Measurements from ENCODE around the gene LHX2. TPM values are rescaled to one million over a fixed set of nuclear protein-coding genes. Genes with fewer than 3 reads are reported as not detected.

Gene LHX2
- polyA plus RNA-seq, 3 donors = 0.12 TPM; not detected in 2

DNA sequence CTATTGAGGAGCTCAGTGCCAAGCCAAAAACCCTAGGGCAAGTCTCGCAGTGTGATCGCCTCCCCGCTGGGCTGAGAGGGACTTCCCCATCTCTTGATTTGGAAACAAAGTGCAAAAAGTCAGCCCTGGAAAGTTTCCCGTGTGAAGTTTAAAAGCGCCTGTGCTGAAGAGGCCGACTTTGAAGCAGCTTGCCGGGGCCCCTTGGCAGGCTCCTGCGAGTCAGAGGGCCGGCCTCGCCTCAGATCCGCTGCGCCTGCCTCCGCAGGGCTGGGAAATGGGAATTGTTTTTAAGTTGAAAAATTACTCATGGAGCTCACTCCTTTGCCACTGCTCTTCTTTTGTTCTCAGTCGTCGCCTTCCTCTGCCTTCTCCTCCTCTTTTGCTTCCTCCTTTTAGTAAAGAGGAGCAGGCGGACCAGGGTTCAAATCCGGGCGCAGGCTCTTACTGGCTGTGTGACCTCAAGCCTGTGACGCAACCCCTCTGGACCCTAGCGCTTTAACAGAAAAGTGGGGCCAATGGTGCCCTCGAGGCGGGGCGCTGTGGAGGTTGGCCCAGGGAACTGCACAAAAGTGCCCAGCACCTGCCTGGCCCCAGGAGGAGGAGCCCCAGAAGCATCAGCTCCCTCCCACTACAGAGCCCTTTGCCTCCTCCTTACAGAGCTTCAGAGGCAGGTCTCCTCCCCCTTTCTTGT, 14.7 kb upstream of the LHX2 start:
- intact Hi-C loops (cut with micrococcal nuclease) = loop anchor here in 1 of 2 donors (5.0 kb wide), 1 partner anchor 65 kb away; the partner anchor contains the start of gene DENND1A
- TF ChIP-seq, protein P1, sequence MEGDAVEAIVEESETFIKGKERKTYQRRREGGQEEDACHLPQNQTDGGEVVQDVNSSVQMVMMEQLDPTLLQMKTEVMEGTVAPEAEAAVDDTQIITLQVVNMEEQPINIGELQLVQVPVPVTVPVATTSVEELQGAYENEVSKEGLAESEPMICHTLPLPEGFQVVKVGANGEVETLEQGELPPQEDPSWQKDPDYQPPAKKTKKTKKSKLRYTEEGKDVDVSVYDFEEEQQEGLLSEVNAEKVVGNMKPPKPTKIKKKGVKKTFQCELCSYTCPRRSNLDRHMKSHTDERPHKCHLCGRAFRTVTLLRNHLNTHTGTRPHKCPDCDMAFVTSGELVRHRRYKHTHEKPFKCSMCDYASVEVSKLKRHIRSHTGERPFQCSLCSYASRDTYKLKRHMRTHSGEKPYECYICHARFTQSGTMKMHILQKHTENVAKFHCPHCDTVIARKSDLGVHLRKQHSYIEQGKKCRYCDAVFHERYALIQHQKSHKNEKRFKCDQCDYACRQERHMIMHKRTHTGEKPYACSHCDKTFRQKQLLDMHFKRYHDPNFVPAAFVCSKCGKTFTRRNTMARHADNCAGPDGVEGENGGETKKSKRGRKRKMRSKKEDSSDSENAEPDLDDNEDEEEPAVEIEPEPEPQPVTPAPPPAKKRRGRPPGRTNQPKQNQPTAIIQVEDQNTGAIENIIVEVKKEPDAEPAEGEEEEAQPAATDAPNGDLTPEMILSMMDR (IDR thresholded peaks at IDR 0.05) = no peak
- WGBS (ENCODE audit: insufficient coverage) = 4% methylated on average over 21 of the region's 23 CpGs

DNA sequence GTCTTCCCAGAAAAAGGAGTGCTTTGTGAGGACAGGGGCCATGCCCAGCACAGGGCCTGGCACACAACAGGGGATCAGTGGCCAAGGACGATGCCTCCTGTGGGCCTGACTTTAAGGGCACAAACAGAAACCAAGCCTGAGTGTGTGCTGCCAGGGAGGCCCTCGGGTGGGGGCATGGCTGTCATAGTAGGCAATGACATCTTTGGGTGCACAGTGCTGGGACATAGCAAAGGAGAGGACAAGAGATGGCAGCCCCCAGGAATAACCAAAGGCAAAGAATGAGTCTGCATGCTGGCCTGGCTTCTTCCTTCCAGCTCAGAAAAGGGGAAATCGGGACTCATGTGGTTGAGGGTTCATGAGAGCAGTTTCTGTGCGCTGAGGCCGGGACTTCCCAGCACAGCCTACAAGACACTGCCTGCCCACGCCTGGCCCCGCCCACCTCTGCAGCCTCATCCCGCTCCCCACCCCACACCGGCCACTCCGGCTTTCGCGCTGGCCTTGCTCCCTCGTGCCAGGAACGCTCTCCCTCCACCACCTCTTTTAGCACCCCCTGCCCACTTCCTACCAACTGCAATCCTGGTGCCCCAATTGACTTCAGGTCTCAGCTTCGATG, 13.8 kb upstream of the LHX2 start:
- peaks cover 3 to 38% (median 23%) of the 10 kb centered on the region in 7 donors for H3K9me3 Mint-ChIP-seq
- H3K4me1 Mint-ChIP-seq = peaks cover 49% of the 10 kb centered on the region
- H3K9me3 ChIP-seq (replicated peaks in 1 of 2; ENCODE audit: control insufficient read depth in 1 of 2, insufficient read depth in 1 of 2, low read length in 2 of 2) = peaks cover 0 to 27% of the 10 kb centered on the region in 2 donors
- WGBS (ENCODE audit: insufficient coverage) = 3% methylated on average over 12 of the region's 15 CpGs
- H3K36me3 ChIP-seq (replicated peaks in 1 of 2; ENCODE audit: control insufficient read depth in 1 of 2, insufficient read depth in 2 of 2, low read length in 2 of 2) = no peaks in the 10 kb centered on the region
- H3K79me2 ChIP-seq (ENCODE audit: insufficient read depth, low read length) = no peaks in the 10 kb centered on the region
- peaks cover 8 to 16% of the 10 kb centered on the region in 2 donors for H3K36me3 Mint-ChIP-seq
- DNase-seq = peak; percentile 72 to 97 (median 73)
- peaks cover 60 to 65% of the 10 kb centered on the region in 2 donors for H3K27me3 ChIP-seq (ENCODE audit: control insufficient read depth in 2 of 2, insufficient read depth in 2 of 2, low read length in 2 of 2)
- H3K9ac ChIP-seq (ENCODE audit: insufficient read depth, low read length, poor library complexity, severe bottlenecking) = no peak overlapping the region
- TF ChIP-seq, protein P1 (IDR thresholded peaks at IDR 0.05) = no peak
- peaks cover 32 to 37% of the 10 kb centered on the region in 2 donors for H3K4me1 ChIP-seq (ENCODE audit: control insufficient read depth in 1 of 2, insufficient read depth in 2 of 2, low read length in 2 of 2)
- H2AFZ ChIP-seq (ENCODE audit: insufficient read depth, low read depth, low read length, poor library complexity, severe bottlenecking) = no peak overlapping the region
- H3K4me2 ChIP-seq (replicated peaks; ENCODE audit: extremely low read depth, low read length, poor library complexity, severe bottlenecking) = peak overlapping the region; percentile 78
- peak overlapping the region in 4 of 7 donors; percentile 62 to 84 (median 70) for H3K27ac Mint-ChIP-seq
- peak overlapping the region; percentile 53 to 98 for H3K4me3 Mint-ChIP-seq
- intact Hi-C loops (cut with micrococcal nuclease) = loop anchor here in 1 of 2 donors (5.0 kb wide), 1 partner anchor 65 kb away; the partner anchor contains the start of gene DENND1A
- H3K4me3 ChIP-seq (replicated peaks in 1 of 3; ENCODE audit: low read depth in 2 of 3, low read length in 3 of 3) = peak overlapping the region in 1 of 3 experiments; percentile 58
- H3K27ac ChIP-seq (ENCODE audit: low read depth in 1 of 2, low read length in 2 of 2) = peak overlapping the region; percentile 37 to 43
- H4K20me1 ChIP-seq (ENCODE audit: insufficient read depth, low read length) = peaks cover 7% of the 10 kb centered on the region
- peaks cover 80 to 85% (median 83%) of the 10 kb centered on the region in 3 donors for H3K27me3 Mint-ChIP-seq (ENCODE audit: low read depth in 3 of 3)

More for the DNA sequence above, 14.7 kb upstream of the LHX2 start:
- peaks cover 32 to 37% of the 10 kb centered on the region in 2 donors for H3K4me1 ChIP-seq (ENCODE audit: control insufficient read depth in 1 of 2, insufficient read depth in 2 of 2, low read length in 2 of 2)
- no peaks in the 10 kb centered on the region for H3K79me2 ChIP-seq (ENCODE audit: insufficient read depth, low read length)
- Mint-ChIP-seq H3K9me3 (peaks cover 3 to 38% (median 23%) of the 10 kb centered on the region in 7 donors), H3K27ac (peak overlapping the region in 5 of 7 donors; percentile 9 to 71 (median 62)), H3K4me1 (peaks cover 43% of the 10 kb centered on the region), H3K36me3 (peaks cover 8 to 14% of the 10 kb centered on the region in 2 donors), H3K4me3 (peak overlapping the region; percentile 59 to 98), H3K27me3 (ENCODE audit: low read depth in 3 of 3) (peaks cover 71 to 76% (median 74%) of the 10 kb centered on the region in 3 donors)
- H3K4me2 ChIP-seq (replicated peaks; ENCODE audit: extremely low read depth, low read length, poor library complexity, severe bottlenecking) = peak overlapping the region; percentile 78
- H3K9me3 ChIP-seq (replicated peaks in 1 of 2; ENCODE audit: control insufficient read depth in 1 of 2, insufficient read depth in 1 of 2, low read length in 2 of 2) = peaks cover 0 to 18% of the 10 kb centered on the region in 2 donors
- DNase-seq = peak; percentile 50 to 84 (median 54)
- peaks cover 7% of the 10 kb centered on the region for H4K20me1 ChIP-seq (ENCODE audit: insufficient read depth, low read length)
- no peak overlapping the region for H3K9ac ChIP-seq (ENCODE audit: insufficient read depth, low read length, poor library complexity, severe bottlenecking)
- peaks cover 51 to 56% of the 10 kb centered on the region in 2 donors for H3K27me3 ChIP-seq (ENCODE audit: control insufficient read depth in 2 of 2, insufficient read depth in 2 of 2, low read length in 2 of 2)
- H2AFZ ChIP-seq (ENCODE audit: insufficient read depth, low read depth, low read length, poor library complexity, severe bottlenecking) = no peak overlapping the region
- H3K4me3 ChIP-seq (replicated peaks in 1 of 3; ENCODE audit: low read depth in 2 of 3, low read length in 3 of 3) = peak overlapping the region in 1 of 3 experiments; percentile 58
- H3K36me3 ChIP-seq (replicated peaks in 1 of 2; ENCODE audit: control insufficient read depth in 1 of 2, insufficient read depth in 2 of 2, low read length in 2 of 2) = no peaks in the 10 kb centered on the region
- H3K27ac ChIP-seq (ENCODE audit: low read depth in 1 of 2, low read length in 2 of 2) = peak overlapping the region; percentile 36 to 43

All from CD14-positive monocyte (primary cell).